ENCODE data around the gene EP400. TPM values are rescaled to one million over a fixed set of nuclear protein-coding genes. Genes with fewer than 3 reads are reported as not detected.
"Not testable (repeated sequence)": the region's sequence is repeated elsewhere in the genome, so short reads cannot be mapped to it uniquely, and the experiment has no call there.

EP400 gene
- total and polyA plus RNA-seq, 7 donors, result 8.0 to 24.5 (median 18.4) TPM

DNA sequence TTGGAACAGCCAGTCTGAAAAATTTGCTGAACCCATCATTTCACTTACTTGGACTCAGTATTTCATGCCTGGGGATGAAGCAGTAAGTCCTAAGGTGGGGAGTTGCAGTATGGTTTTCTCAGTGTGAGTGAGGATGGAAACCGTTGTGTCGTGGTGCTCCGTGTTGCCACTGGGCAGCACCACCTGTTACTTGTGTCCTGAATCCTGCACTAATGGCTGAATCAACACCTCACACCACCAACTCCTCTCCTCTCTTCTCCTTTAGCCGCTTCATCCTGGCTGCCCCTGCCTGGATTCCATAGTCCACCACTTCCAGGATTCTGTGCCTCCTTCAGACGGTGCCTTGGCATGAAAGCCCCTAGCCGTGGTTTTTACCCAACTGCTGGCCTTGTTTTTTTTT is 3.0 kb upstream of the EP400 start:
- intact Hi-C loops (cut with DNase I), result loop anchor here in 1 of 2 donors (5.0 kb wide), 1 partner anchor 49 kb away; no protein-coding TSS in a partner anchor
- Histone ChIP-seq H3K36me3 (ENCODE audit: insufficient read depth in 1 of 2, low read depth in 1 of 2) (peaks cover 0 to 34% of the 10 kb centered on the region in 2 donors), H3K4me3 (no peak overlapping the region), H3K4me1 (peaks cover 8% of the 10 kb centered on the region), H3K27ac (no peak overlapping the region), H3K27me3 (ENCODE audit: insufficient read depth in 3 of 3, low read length in 2 of 3) (no peaks in the 10 kb centered on the region), H3K9me3 (no peaks in the 10 kb centered on the region)
- WGBS, 3 donors, result 56 to 67% (median 58%) methylated on average over 6 of the region's 6 CpGs
- ATAC-seq, result no peak
- TF ChIP-seq, protein P1, sequence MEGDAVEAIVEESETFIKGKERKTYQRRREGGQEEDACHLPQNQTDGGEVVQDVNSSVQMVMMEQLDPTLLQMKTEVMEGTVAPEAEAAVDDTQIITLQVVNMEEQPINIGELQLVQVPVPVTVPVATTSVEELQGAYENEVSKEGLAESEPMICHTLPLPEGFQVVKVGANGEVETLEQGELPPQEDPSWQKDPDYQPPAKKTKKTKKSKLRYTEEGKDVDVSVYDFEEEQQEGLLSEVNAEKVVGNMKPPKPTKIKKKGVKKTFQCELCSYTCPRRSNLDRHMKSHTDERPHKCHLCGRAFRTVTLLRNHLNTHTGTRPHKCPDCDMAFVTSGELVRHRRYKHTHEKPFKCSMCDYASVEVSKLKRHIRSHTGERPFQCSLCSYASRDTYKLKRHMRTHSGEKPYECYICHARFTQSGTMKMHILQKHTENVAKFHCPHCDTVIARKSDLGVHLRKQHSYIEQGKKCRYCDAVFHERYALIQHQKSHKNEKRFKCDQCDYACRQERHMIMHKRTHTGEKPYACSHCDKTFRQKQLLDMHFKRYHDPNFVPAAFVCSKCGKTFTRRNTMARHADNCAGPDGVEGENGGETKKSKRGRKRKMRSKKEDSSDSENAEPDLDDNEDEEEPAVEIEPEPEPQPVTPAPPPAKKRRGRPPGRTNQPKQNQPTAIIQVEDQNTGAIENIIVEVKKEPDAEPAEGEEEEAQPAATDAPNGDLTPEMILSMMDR (IDR thresholded peaks at IDR 0.05), result no peak
- DNase-seq, result no peak

GRCh38 chr12:131947482-131948027 is 2.2 kb upstream of the EP400 start:
- H3K4me3 ChIP-seq, result no peak overlapping the region
- H3K27me3 ChIP-seq (ENCODE audit: insufficient read depth in 3 of 3, low read length in 2 of 3), result no peaks in the 10 kb centered on the region
- H3K4me1 ChIP-seq, result peaks cover 12% of the 10 kb centered on the region
- WGBS, 3 donors, result 33 to 35% (median 35%) methylated on average over 8 of the region's 8 CpGs
- ATAC-seq, result no peak
- H3K36me3 ChIP-seq (ENCODE audit: insufficient read depth in 1 of 2, low read depth in 1 of 2), result peaks cover 0 to 26% of the 10 kb centered on the region in 2 donors
- TF ChIP-seq, protein P1 (IDR thresholded peaks at IDR 0.05), result no peak
- H3K27ac ChIP-seq, result peak overlapping the region; percentile 71
- intact Hi-C loops (cut with DNase I), result loop anchor here (2.0 to 5.0 kb wide), 3 partner anchors 17 to 51 kb away; no protein-coding TSS in a partner anchor
- no peak for DNase-seq
- H3K9me3 ChIP-seq, result no peaks in the 10 kb centered on the region

DNA sequence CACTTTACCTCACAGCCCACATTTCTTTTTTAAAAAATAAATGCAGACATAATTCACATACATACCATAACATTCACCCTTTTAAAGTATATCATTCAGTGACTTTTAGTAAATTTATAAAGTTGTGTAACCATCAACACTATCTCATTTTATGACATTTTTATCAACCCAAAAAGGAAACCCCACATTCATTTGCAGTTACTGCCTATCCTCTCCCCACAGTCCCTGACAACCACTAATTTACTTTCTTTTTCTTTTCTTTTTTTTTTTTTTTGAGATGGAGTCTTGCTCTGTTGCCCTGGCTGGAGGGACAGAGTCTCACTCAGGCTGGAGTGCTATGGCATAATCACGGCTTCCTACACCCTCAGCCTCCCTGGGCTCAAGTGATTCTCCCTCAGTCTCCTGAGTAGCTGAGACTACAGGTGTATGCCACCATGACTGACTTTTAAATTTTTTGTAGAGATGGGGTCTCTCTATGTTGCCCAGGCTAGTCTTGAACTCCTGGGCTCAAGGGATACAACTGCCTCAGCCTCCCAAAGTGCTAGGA is 1.5 kb upstream of the EP400 start:
- Histone ChIP-seq H3K4me1 (peaks cover 19% of the 10 kb centered on the region), H3K27me3 (ENCODE audit: insufficient read depth in 3 of 3, low read length in 2 of 3) (no peaks in the 10 kb centered on the region), H3K36me3 (ENCODE audit: insufficient read depth in 1 of 2, low read depth in 1 of 2) (peaks cover 0 to 19% of the 10 kb centered on the region in 2 donors), H3K27ac (peak overlapping the region; percentile 71), H3K9me3 (no peaks in the 10 kb centered on the region), H3K4me3 (no peak overlapping the region)
- intact Hi-C loops (cut with DNase I), result loop anchor here (2.0 to 5.0 kb wide), 3 partner anchors 17 to 51 kb away; no protein-coding TSS in a partner anchor
- ATAC-seq (no peak), DNase-seq (no peak)
- WGBS, 3 donors, result 50 to 70% (median 58%) methylated on average over 1 of the region's 1 CpG
- TF ChIP-seq, protein P1 (IDR thresholded peaks at IDR 0.05), result no peak

GRCh38 chr12:131948713-131949430 is 870 bp upstream of the EP400 start:
- intact Hi-C loops (cut with DNase I), result loop anchor here (2.0 to 5.0 kb wide), 3 partner anchors 18 to 52 kb away; no protein-coding TSS in a partner anchor
- H3K4me3 ChIP-seq, result peak overlapping the region; percentile 96
- peak overlapping the region; percentile 71 for H3K27ac ChIP-seq
- H3K4me1 ChIP-seq, result peaks cover 21% of the 10 kb centered on the region
- peaks cover 0 to 13% of the 10 kb centered on the region in 2 donors for H3K36me3 ChIP-seq (ENCODE audit: insufficient read depth in 1 of 2, low read depth in 1 of 2)
- not testable (repeated sequence) for DNase-seq; H3K9me3 ChIP-seq; H3K27me3 ChIP-seq (ENCODE audit: insufficient read depth in 3 of 3, low read length in 2 of 3)
- peak in 2 of 4 donors; percentile 1 to 8 for ATAC-seq
- WGBS, 3 donors, result 25 to 35% (median 29%) methylated on average over 23 of the region's 23 CpGs
